IPS-20b (cell line): ENCODE results near the gene ZBTB42.
A peak's percentile ranks its signal among the peaks of the same experiment; 100 is the strongest.

Source experiments
- H3K27ac ChIP-seq: one replicate; pipeline ENCODE4 v1.5.1; 2013; ENCODE audit warnings: low read length
- H3K27me3 ChIP-seq: 2 replicates; pipeline ENCODE4 v1.6.1; 2013; ENCODE audit warnings: mild to moderate bottlenecking, low read length, inconsistent platforms; ENCODE audit not compliant: insufficient read depth
- H3K36me3 ChIP-seq: 2 replicates; pipeline ENCODE4 v1.6.1; 2013; ENCODE audit warnings: low read depth, mild to moderate bottlenecking, inconsistent platforms, low read length, moderate library complexity; ENCODE audit not compliant: insufficient read depth
- H3K4me1 ChIP-seq: 2 replicates; pipeline ENCODE4 v1.6.1; 2013; ENCODE audit warnings: mild to moderate bottlenecking, control low read depth, inconsistent platforms, low read length, moderate library complexity; ENCODE audit not compliant: insufficient read depth
- H3K4me3 ChIP-seq: 2 replicates; pipeline ENCODE4 v1.5.1; 2013; ENCODE audit warnings: mild to moderate bottlenecking, low read length, inconsistent platforms
- H3K9ac ChIP-seq: 2 replicates; pipeline ENCODE4 v1.6.1; 2013; ENCODE audit warnings: low read depth, mild to moderate bottlenecking, inconsistent platforms, low read length, moderate library complexity
- H3K9me3 ChIP-seq: 2 replicates; pipeline ENCODE4 v1.6.1; 2013; ENCODE audit warnings: mild to moderate bottlenecking, low read depth, low read length, inconsistent platforms; ENCODE audit not compliant: insufficient read depth

Gene ZBTB42

GRCh38 chr14:104786726-104787675, 13.9 kb upstream of the ZBTB42 start:
- no peak overlapping the region for H3K9ac ChIP-seq
- no peaks in the 10 kb centered on the region for H3K9me3 ChIP-seq
- no peaks in the 10 kb centered on the region; the same call in 1 of the 2 replicates for H3K36me3 ChIP-seq
- H3K4me1 ChIP-seq, result no peaks in the 10 kb centered on the region
- no peak overlapping the region for H3K27ac ChIP-seq
- H3K27me3 ChIP-seq, result no peaks in the 10 kb centered on the region
- no peak overlapping the region for H3K4me3 ChIP-seq

- Histone ChIP-seq H3K27me3 (no peaks in the 10 kb centered on the region), H3K4me3 (no peak overlapping the region), H3K27ac (no peak overlapping the region), H3K4me1 (no peaks in the 10 kb centered on the region), H3K36me3 (no peaks in the 10 kb centered on the region; the same call in 1 of the 2 replicates), H3K9ac (no peak overlapping the region), H3K9me3 (no peaks in the 10 kb centered on the region)
These were observed 13.2 kb upstream of the ZBTB42 start for GRCh38 chr14:104787736-104788135.

GRCh38 chr14:104788161-104788818, 12.6 kb upstream of the ZBTB42 start:
- Histone ChIP-seq H3K27ac (no peak overlapping the region), H3K9ac (no peak overlapping the region), H3K27me3 (peaks cover under 1% of the 10 kb centered on the region; the same call in 1 of the 2 replicates), H3K4me1 (no peaks in the 10 kb centered on the region), H3K36me3 (no peaks in the 10 kb centered on the region; the same call in 1 of the 2 replicates), H3K9me3 (no peaks in the 10 kb centered on the region), H3K4me3 (no peak overlapping the region)

- Histone ChIP-seq H3K9ac (no peak overlapping the region), H3K36me3 (no peaks in the 10 kb centered on the region; the same call in 1 of the 2 replicates), H3K4me3 (no peak overlapping the region)
These were observed 11.8 kb upstream of the ZBTB42 start for GRCh38 chr14:104788873-104789663.

GRCh38 chr14:104789752-104790743, 10.9 kb upstream of the ZBTB42 start:
- peaks cover 17% of the 10 kb centered on the region; the same call in 1 of the 2 replicates for H3K27me3 ChIP-seq
- no peak overlapping the region for H3K4me3 ChIP-seq
- H3K36me3 ChIP-seq, result no peaks in the 10 kb centered on the region; the same call in 1 of the 2 replicates
- H3K27ac ChIP-seq, result no peak overlapping the region
- no peaks in the 10 kb centered on the region for H3K9me3 ChIP-seq
- no peak overlapping the region for H3K9ac ChIP-seq
- H3K4me1 ChIP-seq, result peaks cover 6% of the 10 kb centered on the region; the same call in 1 of the 2 replicates

More at GRCh38 chr14:104788873-104789663, 11.8 kb upstream of the ZBTB42 start:
- Histone ChIP-seq H3K4me1 (peaks cover 6% of the 10 kb centered on the region; the same call in 1 of the 2 replicates), H3K9me3 (no peaks in the 10 kb centered on the region), H3K27me3 (peaks cover 8% of the 10 kb centered on the region; the same call in 1 of the 2 replicates), H3K27ac (no peak overlapping the region)

- Histone ChIP-seq H3K27me3 (peaks cover 24% of the 10 kb centered on the region), H3K9ac (no peak overlapping the region), H3K36me3 (no peaks in the 10 kb centered on the region; the same call in 1 of the 2 replicates), H3K4me3 (no peak overlapping the region), H3K27ac (no peak overlapping the region), H3K4me1 (peaks cover 10% of the 10 kb centered on the region; the same call in 1 of the 2 replicates), H3K9me3 (no peaks in the 10 kb centered on the region)
These were observed 9.5 kb upstream of the ZBTB42 start for GRCh38 chr14:104791425-104791824.

- H3K9ac ChIP-seq, result no peak overlapping the region
- no peaks in the 10 kb centered on the region; the same call in 1 of the 2 replicates for H3K36me3 ChIP-seq
- H3K27me3 ChIP-seq, result peaks cover 32% of the 10 kb centered on the region
- H3K4me3 ChIP-seq, result no peak overlapping the region
- no peak overlapping the region for H3K27ac ChIP-seq
- no peaks in the 10 kb centered on the region for H3K9me3 ChIP-seq
- peaks cover 10% of the 10 kb centered on the region; the same call in 1 of the 2 replicates for H3K4me1 ChIP-seq
These were observed 8.6 kb upstream of the ZBTB42 start for GRCh38 chr14:104792101-104792884.

GRCh38 chr14:104792945-104793702, 7.8 kb upstream of the ZBTB42 start:
- H3K36me3 ChIP-seq, result no peaks in the 10 kb centered on the region; the same call in 1 of the 2 replicates
- H3K27me3 ChIP-seq, result peaks cover 41% of the 10 kb centered on the region
- peak overlapping the region; percentile 75; the same call in 1 of the 2 replicates for H3K4me3 ChIP-seq
- H3K9ac ChIP-seq, result no peak overlapping the region
- H3K27ac ChIP-seq, result no peak overlapping the region
- peaks cover 10% of the 10 kb centered on the region; the same call in 1 of the 2 replicates for H3K4me1 ChIP-seq
- H3K9me3 ChIP-seq, result no peaks in the 10 kb centered on the region

GRCh38 chr14:104793703-104793959, 7.3 kb upstream of the ZBTB42 start:
- Histone ChIP-seq H3K9me3 (no peaks in the 10 kb centered on the region), H3K4me3 (peak overlapping the region; percentile 75; the same call in 1 of the 2 replicates), H3K36me3 (no peaks in the 10 kb centered on the region; the same call in 1 of the 2 replicates), H3K27me3 (peaks cover 46% of the 10 kb centered on the region), H3K9ac (no peak overlapping the region), H3K4me1 (peaks cover 10% of the 10 kb centered on the region; the same call in 1 of the 2 replicates), H3K27ac (no peak overlapping the region)
